Measurements from ENCODE around the gene VWA5B2. TPM values are rescaled to one million over a fixed set of nuclear protein-coding genes. Genes with fewer than 3 reads are reported as not detected.

The VWA5B2 gene
- total and polyA plus RNA-seq, 3 experiments from 2014 or later: 0.11 TPM; not detected in 2

DNA sequence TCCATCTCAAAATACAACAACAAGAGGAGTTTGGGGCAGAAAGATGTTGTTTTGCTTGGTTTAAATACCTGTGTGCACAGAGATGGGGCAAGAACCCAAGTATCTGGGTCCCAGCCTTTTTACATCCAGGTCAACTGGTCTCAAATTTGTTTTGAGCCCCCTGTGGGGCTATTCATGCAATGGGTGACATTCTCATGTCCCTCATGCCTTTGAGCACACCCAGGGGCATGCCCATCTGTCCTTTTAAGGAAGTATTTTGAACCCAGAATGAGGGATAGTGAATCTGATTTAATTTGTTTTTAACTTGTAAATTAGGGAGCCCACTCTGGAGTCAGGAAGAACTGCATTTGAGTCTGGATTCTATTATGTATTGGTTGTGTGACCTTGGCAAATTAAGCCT lies 28.6 kb upstream of the VWA5B2 start:
- DNase-seq: no peak
- Mint-ChIP-seq H3K36me3 (peaks cover 0 to 3% (median 1%) of the 10 kb centered on the region in 3 donors), H3K4me3 (no peak overlapping the region), H3K4me1 (no peaks in the 10 kb centered on the region), H3K27me3 (peaks cover 10 to 14% of the 10 kb centered on the region in 2 donors), H3K9me3 (no peaks in the 10 kb centered on the region), H3K27ac (peak overlapping the region in 1 of 8 donors; percentile 12)
- no peaks in the 10 kb centered on the region for H3K9me3 ChIP-seq (ENCODE audit: low read length)
- H3K36me3 ChIP-seq (ENCODE audit: insufficient read depth, low read length): no peaks in the 10 kb centered on the region
- CTCF ChIA-PET: no interaction called here
- H3K4me1 ChIP-seq (ENCODE audit: insufficient read depth, low read length): no peaks in the 10 kb centered on the region
- H3K4me3 ChIP-seq (ENCODE audit: low read length): no peak overlapping the region
- no peak overlapping the region for H3K27ac ChIP-seq (ENCODE audit: low read depth, low read length)
- POLR2A ChIA-PET: no interaction called here
- H3K27me3 ChIP-seq (ENCODE audit: insufficient read depth, low read length, poor library complexity, severe bottlenecking): no peaks in the 10 kb centered on the region

DNA sequence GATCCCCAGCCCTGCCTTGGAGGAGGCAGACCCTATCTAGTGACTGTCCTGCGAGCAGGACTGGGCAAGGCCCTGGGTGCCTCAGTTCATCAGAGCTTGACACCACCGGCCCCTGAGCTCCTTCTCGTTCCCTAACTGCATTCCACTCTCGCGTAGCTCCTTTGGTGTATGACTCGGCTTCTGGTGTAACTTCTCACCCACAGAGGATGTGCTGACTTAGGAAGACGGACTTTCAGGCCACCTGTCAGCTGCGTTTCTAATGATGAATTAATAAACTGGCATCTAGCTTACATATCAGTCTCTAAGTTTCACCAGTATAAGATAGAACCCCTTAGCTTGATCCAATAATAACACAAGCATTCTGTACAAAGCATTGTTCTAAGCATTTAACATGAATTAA lies 25.9 kb upstream of the VWA5B2 start:
- no peaks in the 10 kb centered on the region for H3K4me1 Mint-ChIP-seq
- no peaks in the 10 kb centered on the region for H3K36me3 Mint-ChIP-seq
- no peaks in the 10 kb centered on the region for H3K27me3 ChIP-seq (ENCODE audit: insufficient read depth, low read length, poor library complexity, severe bottlenecking)
- H3K27me3 Mint-ChIP-seq: peaks cover 24% of the 10 kb centered on the region in 2 donors
- no peak for DNase-seq
- H3K9me3 Mint-ChIP-seq: no peaks in the 10 kb centered on the region
- no peaks in the 10 kb centered on the region for H3K4me1 ChIP-seq (ENCODE audit: insufficient read depth, low read length)
- no peak overlapping the region for H3K4me3 ChIP-seq (ENCODE audit: low read length)
- CTCF ChIA-PET: no interaction called here
- POLR2A ChIA-PET: no interaction called here
- H3K27ac ChIP-seq (ENCODE audit: low read depth, low read length): no peak overlapping the region
- H3K9me3 ChIP-seq (ENCODE audit: low read length): no peaks in the 10 kb centered on the region
- no peaks in the 10 kb centered on the region for H3K36me3 ChIP-seq (ENCODE audit: insufficient read depth, low read length)
- H3K4me3 Mint-ChIP-seq: no peak overlapping the region
- H3K27ac Mint-ChIP-seq: no peak overlapping the region

DNA sequence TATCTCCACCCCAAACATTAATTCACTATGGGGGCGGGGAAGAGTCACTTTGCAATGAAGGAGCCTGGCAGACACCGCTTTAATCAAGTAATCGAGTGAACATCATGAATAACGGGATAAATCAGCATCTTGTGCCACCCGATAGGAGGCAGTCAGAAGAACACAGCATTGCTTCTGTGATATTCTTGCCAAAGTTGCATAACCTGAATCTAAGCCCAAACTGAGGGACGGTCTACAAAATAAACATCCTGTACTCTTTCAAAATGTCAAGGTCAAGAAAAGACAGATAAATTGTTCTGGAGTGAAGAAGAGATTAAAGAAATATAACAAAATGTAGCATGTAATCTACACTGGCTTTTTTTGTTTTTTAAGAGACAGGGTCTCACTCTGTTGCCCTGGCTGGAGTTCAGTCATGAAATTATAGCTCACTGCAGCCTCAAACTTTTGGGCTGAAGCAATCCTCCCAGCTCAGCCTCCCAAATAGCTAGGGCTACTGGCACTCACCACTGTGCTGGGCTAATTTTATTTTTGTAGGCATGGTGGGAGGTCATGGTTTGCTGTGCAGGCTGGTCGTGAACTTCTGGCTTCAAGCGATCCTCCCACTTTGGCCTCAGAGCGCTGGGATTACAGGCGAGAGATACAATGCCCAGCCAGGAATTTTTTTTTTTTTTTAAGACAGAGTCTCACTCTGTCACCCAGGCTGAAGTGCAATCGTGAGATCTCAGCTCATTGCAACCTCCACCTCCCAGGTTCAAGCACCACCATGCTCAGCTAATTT lies 20.1 kb upstream of the VWA5B2 start:
- no peak overlapping the region for H3K4me3 ChIP-seq (ENCODE audit: low read length)
- H3K27me3 ChIP-seq (ENCODE audit: insufficient read depth, low read length, poor library complexity, severe bottlenecking): no peaks in the 10 kb centered on the region
- H3K4me3 Mint-ChIP-seq: no peak overlapping the region
- no peak for DNase-seq
- H3K27ac Mint-ChIP-seq: no peak overlapping the region
- H3K27ac ChIP-seq (ENCODE audit: low read depth, low read length): no peak overlapping the region
- no peaks in the 10 kb centered on the region for H3K36me3 Mint-ChIP-seq
- no peaks in the 10 kb centered on the region for H3K9me3 Mint-ChIP-seq
- peaks cover 15 to 20% of the 10 kb centered on the region in 2 donors for H3K27me3 Mint-ChIP-seq
- H3K36me3 ChIP-seq (ENCODE audit: insufficient read depth, low read length): no peaks in the 10 kb centered on the region
- H3K9me3 ChIP-seq (ENCODE audit: low read length): no peaks in the 10 kb centered on the region
- no peaks in the 10 kb centered on the region for H3K4me1 Mint-ChIP-seq
- H3K4me1 ChIP-seq (ENCODE audit: insufficient read depth, low read length): no peaks in the 10 kb centered on the region
- POLR2A ChIA-PET: no interaction called here
- CTCF ChIA-PET: interaction anchor here (4.4 kb wide), 1 partner anchor 18 kb away, joined by 15 read pairs; no protein-coding TSS in a partner anchor

DNA sequence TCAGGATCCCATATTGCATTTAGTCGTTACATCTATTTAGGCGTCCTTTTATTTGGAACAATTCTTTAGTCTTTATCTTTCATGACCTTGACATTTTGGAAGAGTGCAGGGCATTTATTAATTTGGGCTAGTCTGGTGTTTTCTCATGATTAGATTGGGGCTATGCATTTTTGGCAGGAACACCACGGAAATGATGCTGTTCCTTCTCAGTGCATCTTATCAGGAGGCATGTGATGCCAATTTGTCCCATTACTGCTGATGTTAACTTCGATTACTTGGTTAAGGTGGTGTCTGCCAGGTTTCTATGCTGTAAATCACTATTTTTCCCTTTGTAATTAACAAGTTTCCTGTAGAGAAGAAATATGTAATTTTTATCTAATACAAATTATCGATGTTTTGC lies 18.1 kb upstream of the VWA5B2 start:
- Histone ChIP-seq H3K4me3 (ENCODE audit: low read length) (no peak overlapping the region), H3K27ac (ENCODE audit: low read depth, low read length) (no peak overlapping the region), H3K4me1 (ENCODE audit: insufficient read depth, low read length) (no peaks in the 10 kb centered on the region), H3K9me3 (ENCODE audit: low read length) (no peaks in the 10 kb centered on the region), H3K36me3 (ENCODE audit: insufficient read depth, low read length) (no peaks in the 10 kb centered on the region), H3K27me3 (ENCODE audit: insufficient read depth, low read length, poor library complexity, severe bottlenecking) (no peaks in the 10 kb centered on the region)
- no peak for DNase-seq
- Mint-ChIP-seq H3K4me3 (no peak overlapping the region), H3K27me3 (peaks cover 7 to 19% of the 10 kb centered on the region in 2 donors), H3K4me1 (no peaks in the 10 kb centered on the region), H3K27ac (no peak overlapping the region), H3K36me3 (no peaks in the 10 kb centered on the region), H3K9me3 (no peaks in the 10 kb centered on the region)
- POLR2A ChIA-PET: no interaction called here
- CTCF ChIA-PET: interaction anchor here (4.4 kb wide), 1 partner anchor 16 kb away, joined by 15 read pairs; no protein-coding TSS in a partner anchor

DNA sequence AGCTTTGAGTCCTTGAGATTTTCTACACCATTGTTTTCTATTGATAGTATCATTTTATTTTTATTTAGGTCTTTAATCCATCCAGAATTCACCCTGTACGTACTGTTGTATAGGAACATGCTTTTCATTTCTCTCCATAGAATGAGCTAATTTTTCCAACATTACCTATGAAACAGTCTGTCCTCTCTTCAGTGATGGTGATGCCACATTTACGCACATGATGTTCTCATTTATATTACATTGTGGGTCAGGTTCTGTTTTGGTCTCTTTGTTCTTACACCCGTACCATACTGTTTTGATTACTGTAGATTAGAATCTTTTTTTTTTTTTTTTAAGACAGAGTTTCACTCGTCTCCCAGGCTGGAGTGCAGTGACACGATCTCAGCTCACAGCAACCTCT lies 17.7 kb upstream of the VWA5B2 start:
- ChIA-PET POLR2A (interaction anchor here (0.7 kb wide), 1 partner anchor 33 kb away, joined by 4 read pairs; no protein-coding TSS in a partner anchor), CTCF (interaction anchor here (4.4 kb wide), 1 partner anchor 16 kb away, joined by 15 read pairs; no protein-coding TSS in a partner anchor)
- Mint-ChIP-seq H3K4me1 (no peaks in the 10 kb centered on the region), H3K27ac (no peak overlapping the region), H3K36me3 (no peaks in the 10 kb centered on the region), H3K27me3 (peaks cover 4 to 15% of the 10 kb centered on the region in 2 donors), H3K9me3 (no peaks in the 10 kb centered on the region), H3K4me3 (no peak overlapping the region)
- Histone ChIP-seq H3K4me3 (ENCODE audit: low read length) (no peak overlapping the region), H3K27ac (ENCODE audit: low read depth, low read length) (no peak overlapping the region), H3K9me3 (ENCODE audit: low read length) (no peaks in the 10 kb centered on the region), H3K36me3 (ENCODE audit: insufficient read depth, low read length) (no peaks in the 10 kb centered on the region), H3K4me1 (ENCODE audit: insufficient read depth, low read length) (no peaks in the 10 kb centered on the region), H3K27me3 (ENCODE audit: insufficient read depth, low read length, poor library complexity, severe bottlenecking) (no peaks in the 10 kb centered on the region)
- DNase-seq: no peak

DNA sequence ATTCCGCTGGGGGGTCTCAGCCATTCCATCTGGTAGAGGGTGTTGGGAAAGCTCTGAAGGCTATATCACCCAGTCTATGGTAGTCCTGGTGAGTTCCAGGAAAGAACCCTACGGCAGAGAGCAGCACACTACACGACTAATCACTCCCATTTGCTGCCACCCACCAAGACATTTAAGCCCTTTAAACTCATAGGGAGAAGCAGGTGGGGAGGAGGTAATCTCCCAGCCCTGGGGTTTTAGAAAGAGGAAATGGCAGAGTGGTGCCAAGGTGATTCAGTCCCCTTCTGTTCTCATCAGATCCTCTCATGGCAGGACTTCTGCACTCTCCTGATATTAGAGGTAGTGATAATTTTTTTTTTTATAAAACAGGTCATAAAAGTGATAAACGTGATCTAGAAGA lies 10.6 kb upstream of the VWA5B2 start:
- H3K4me3 Mint-ChIP-seq: no peak overlapping the region
- peaks cover 13 to 23% of the 10 kb centered on the region in 2 donors for H3K27me3 Mint-ChIP-seq
- H3K4me1 Mint-ChIP-seq: no peaks in the 10 kb centered on the region
- POLR2A ChIA-PET: no interaction called here
- Histone ChIP-seq H3K36me3 (ENCODE audit: insufficient read depth, low read length) (no peaks in the 10 kb centered on the region), H3K27me3 (ENCODE audit: insufficient read depth, low read length, poor library complexity, severe bottlenecking) (peaks cover 3% of the 10 kb centered on the region), H3K9me3 (ENCODE audit: low read length) (no peaks in the 10 kb centered on the region), H3K4me3 (ENCODE audit: low read length) (no peak overlapping the region), H3K4me1 (ENCODE audit: insufficient read depth, low read length) (no peaks in the 10 kb centered on the region), H3K27ac (ENCODE audit: low read depth, low read length) (no peak overlapping the region)
- no peak overlapping the region for H3K27ac Mint-ChIP-seq
- DNase-seq: no peak
- no peaks in the 10 kb centered on the region for H3K9me3 Mint-ChIP-seq
- CTCF ChIA-PET: no interaction called here
- H3K36me3 Mint-ChIP-seq: no peaks in the 10 kb centered on the region

DNA sequence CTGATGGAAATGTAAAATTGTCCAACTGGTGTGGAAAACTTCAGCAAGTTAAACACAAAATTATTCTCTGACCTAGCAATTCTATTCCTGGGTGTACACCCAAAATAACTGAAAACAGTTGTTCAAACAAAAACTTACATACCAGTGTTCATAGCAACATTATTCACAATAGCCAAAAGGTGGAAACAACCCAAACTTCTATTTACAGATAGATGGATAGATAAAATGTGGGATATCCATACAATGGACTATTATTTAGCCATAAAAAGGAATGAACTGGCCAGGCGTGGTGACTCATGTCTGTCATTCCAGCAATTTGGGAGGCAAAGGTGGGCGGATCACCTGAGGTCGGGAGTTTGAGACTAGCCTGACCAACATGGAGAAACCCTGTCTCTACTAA lies 6.9 kb upstream of the VWA5B2 start:
- Mint-ChIP-seq H3K9me3 (no peaks in the 10 kb centered on the region), H3K36me3 (no peaks in the 10 kb centered on the region), H3K27me3 (peaks cover 17 to 39% of the 10 kb centered on the region in 2 donors), H3K27ac (no peak overlapping the region), H3K4me1 (peaks cover 0 to 2% (median 0%) of the 10 kb centered on the region in 3 donors), H3K4me3 (no peak overlapping the region)
- CTCF ChIA-PET: interaction anchor here (1.0 kb wide), 1 partner anchor 71 kb away, joined by 3 read pairs; no protein-coding TSS in a partner anchor
- Histone ChIP-seq H3K4me1 (ENCODE audit: insufficient read depth, low read length) (no peaks in the 10 kb centered on the region), H3K4me3 (ENCODE audit: low read length) (no peak overlapping the region), H3K27ac (ENCODE audit: low read depth, low read length) (no peak overlapping the region), H3K27me3 (ENCODE audit: insufficient read depth, low read length, poor library complexity, severe bottlenecking) (peaks cover 4% of the 10 kb centered on the region), H3K36me3 (ENCODE audit: insufficient read depth, low read length) (no peaks in the 10 kb centered on the region), H3K9me3 (ENCODE audit: low read length) (no peaks in the 10 kb centered on the region)
- DNase-seq: no peak
- POLR2A ChIA-PET: no interaction called here

DNA sequence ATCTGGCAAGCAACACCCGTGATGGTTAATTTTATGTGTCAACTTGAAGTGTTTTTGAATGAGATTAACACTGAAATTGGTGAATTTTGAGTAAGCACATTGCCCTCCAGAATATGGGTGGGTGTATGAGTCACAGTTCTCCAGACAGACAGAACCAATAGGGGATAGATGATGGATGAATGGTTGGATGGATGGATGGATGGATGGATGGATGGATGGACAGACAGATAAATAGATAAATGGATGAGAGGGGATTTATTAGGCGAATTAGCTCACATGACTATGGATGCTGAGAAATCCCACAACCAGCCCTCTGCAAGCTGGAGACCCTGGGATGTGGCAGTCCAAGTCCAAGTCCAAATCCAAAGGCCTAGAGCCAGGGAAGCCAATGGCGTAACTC lies 5.4 kb upstream of the VWA5B2 start:
- H3K27ac ChIP-seq (ENCODE audit: low read depth, low read length): no peak overlapping the region
- H3K4me3 ChIP-seq (ENCODE audit: low read length): no peak overlapping the region
- no peaks in the 10 kb centered on the region for H3K9me3 ChIP-seq (ENCODE audit: low read length)
- CTCF ChIA-PET: no interaction called here
- no peak overlapping the region for H3K4me3 Mint-ChIP-seq
- no peaks in the 10 kb centered on the region for H3K36me3 ChIP-seq (ENCODE audit: insufficient read depth, low read length)
- no peaks in the 10 kb centered on the region for H3K9me3 Mint-ChIP-seq
- H3K4me1 ChIP-seq (ENCODE audit: insufficient read depth, low read length): no peaks in the 10 kb centered on the region
- POLR2A ChIA-PET: no interaction called here
- H3K27ac Mint-ChIP-seq: no peak overlapping the region
- DNase-seq: no peak
- no peaks in the 10 kb centered on the region for H3K36me3 Mint-ChIP-seq
- peaks cover 14 to 48% of the 10 kb centered on the region in 2 donors for H3K27me3 Mint-ChIP-seq
- peaks cover 0 to 6% (median 5%) of the 10 kb centered on the region in 3 donors for H3K4me1 Mint-ChIP-seq
- H3K27me3 ChIP-seq (ENCODE audit: insufficient read depth, low read length, poor library complexity, severe bottlenecking): peaks cover 16% of the 10 kb centered on the region

Data from CD8-positive, alpha-beta memory T cell (primary cell).